HT-29 (cell line): Measurements from ENCODE around the gene FOXK2. TPM values are rescaled to one million over a fixed set of nuclear protein-coding genes. Genes with fewer than 3 reads are reported as not detected.

Source experiments
- DNase-seq: peaks from one replicate; pipeline ENCODE4 v3.0.0-alpha.2; 2015; ENCODE audit warnings: low spot score
- total RNA-seq: library from RNA; depleted of rRNA; stranded (reverse); fragments of >200 nt; shearing (Covaris generic); gene quantifications from 2 replicates; pipeline ENCODE4 v1.2.3, GENCODE V29; 2014

FOXK2 gene
- total RNA-seq, 1 experiment from 2014 or later: 58.1 TPM

DNA sequence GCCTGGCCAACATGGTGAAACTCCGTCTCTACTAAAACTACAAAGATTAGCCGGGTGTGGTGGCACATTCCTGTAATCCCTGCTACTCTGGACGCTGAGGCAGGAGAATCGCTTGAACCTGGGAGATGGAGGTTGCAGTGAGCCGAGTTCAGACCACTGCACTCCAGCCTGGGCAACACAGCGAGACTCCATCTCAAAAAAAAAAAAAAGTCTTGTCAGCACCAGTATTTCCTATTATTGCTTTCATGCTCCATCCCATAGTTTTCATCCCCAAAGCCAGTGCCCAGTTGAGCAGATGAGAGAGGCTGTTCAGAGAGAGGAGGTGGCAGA lies 70.3 kb downstream of the FOXK2 start:
- no peak for DNase-seq

GRCh38 chr17:82590216-82590615 lies 70.7 kb downstream of the FOXK2 start:
- DNase-seq: no peak

- no peak for DNase-seq
Measured at GRCh38 chr17:82590881-82591539, 71.5 kb downstream of the FOXK2 start.

GRCh38 chr17:82592289-82592766 lies 72.8 kb downstream of the FOXK2 start:
- peak; percentile 54 for DNase-seq

DNA sequence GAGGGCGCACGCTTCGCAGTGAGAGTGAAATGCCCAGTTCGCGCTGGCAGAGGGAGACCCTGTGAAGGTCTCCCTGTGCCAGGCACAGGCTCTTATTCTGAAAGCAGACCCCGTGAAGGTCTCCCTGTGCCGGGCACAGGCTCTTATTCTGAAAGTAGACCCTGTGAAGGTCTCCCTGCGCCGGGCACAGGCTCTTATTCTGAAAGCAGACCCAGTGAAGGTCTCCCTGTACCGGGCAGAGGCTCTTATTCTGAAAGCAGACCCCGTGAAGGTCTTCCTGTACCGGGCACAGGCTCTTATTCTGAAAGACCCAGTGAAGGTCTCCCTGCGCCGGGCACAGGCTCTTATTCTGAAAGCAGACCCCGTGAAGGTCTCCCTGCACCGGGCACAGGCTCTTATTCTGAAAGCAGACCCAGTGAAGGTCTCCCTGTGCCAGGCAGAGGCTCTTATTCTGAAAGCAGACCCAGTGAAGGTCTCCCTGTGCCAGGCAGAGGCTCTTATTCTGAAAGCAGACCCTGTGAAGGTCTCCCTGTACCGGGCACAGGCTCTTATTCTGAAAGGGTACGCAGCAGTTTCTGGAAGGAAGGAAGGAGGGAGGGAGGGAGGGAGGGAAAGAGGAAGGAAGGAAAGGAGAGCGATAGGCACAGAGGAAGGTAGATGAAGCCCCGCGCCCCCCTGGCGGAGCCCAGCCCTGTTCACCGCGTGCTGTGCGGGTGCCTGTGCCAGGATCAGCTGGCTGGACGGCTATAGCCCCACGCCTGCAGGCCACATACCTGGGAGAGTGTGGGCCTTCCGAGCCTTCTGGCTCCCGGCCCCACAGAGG lies 73.4 kb downstream of the FOXK2 start:
- DNase-seq: peak; percentile 72

DNA sequence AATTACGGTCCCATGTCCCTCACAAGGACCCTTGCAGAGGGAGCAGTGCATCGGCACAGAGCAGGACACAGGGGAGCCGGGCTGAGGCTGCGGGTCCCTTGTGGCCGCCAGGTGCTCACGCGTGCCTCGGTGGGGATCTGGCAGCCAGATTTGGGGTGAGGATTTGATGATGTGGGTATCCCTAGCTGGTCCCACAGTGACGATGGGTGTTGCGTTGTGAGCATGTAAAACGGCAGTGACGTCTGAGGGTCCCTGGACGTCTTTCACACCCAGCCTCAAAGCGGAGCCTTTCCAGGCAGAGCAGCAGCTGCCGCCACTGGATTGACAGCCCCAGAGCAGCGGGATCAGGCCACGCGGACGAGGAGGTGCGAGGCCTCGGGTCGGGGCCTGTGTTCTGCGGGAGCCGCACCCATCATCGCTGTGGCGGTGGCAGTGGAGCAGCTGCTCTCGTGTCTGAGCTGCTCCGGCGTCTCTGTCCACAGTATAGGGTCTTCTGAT lies 74.1 kb downstream of the FOXK2 start:
- no peak for DNase-seq

- no peak for DNase-seq
Measured at GRCh38 chr17:82594571-82594970, 75.0 kb downstream of the FOXK2 start.

- peak; percentile 17 for DNase-seq
Measured at GRCh38 chr17:82595893-82596292, 76.4 kb downstream of the FOXK2 start.

GRCh38 chr17:82596296-82596695 lies 76.8 kb downstream of the FOXK2 start:
- DNase-seq: no peak

DNA sequence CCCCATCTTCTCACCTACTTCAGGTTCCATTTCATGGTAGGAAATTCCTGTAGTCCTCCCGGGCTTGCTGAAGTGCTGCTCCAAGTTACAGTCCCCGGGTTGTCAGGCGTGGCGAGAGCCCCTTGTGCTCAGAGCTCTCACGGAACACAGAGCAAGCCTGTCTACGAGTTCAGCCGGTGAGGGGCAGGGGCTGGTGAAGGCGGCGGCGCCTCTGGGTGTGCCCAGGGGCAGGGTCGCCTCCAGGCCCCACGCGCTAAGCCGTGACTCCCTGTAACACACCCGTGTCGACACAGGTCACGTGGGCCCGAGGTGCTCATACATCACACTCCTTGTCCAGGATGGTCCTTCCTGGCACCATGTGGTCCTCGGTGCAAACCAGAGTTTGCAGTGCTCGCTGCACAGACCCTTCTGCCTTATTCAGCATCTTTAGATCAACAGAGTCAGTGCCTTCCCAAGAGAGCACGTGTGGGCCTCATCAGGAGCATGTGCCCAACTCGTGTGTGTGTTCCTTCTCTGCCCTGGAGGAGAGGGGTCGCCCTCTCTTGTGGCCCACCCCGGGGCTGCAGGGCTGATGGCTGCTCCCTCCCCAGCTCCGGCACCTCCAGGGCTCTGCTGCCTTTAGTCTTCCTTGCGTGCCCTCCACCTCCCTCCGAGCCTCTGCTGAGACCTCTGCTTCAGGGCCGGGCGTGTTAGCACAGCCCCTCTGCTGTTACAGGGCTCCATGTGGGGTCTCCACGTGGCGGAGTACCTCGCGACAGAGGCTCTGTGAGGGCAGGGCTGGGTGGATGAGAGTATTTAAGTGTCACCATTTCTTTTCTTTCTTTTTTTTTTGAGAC lies 77.5 kb downstream of the FOXK2 start:
- DNase-seq: no peak

DNA sequence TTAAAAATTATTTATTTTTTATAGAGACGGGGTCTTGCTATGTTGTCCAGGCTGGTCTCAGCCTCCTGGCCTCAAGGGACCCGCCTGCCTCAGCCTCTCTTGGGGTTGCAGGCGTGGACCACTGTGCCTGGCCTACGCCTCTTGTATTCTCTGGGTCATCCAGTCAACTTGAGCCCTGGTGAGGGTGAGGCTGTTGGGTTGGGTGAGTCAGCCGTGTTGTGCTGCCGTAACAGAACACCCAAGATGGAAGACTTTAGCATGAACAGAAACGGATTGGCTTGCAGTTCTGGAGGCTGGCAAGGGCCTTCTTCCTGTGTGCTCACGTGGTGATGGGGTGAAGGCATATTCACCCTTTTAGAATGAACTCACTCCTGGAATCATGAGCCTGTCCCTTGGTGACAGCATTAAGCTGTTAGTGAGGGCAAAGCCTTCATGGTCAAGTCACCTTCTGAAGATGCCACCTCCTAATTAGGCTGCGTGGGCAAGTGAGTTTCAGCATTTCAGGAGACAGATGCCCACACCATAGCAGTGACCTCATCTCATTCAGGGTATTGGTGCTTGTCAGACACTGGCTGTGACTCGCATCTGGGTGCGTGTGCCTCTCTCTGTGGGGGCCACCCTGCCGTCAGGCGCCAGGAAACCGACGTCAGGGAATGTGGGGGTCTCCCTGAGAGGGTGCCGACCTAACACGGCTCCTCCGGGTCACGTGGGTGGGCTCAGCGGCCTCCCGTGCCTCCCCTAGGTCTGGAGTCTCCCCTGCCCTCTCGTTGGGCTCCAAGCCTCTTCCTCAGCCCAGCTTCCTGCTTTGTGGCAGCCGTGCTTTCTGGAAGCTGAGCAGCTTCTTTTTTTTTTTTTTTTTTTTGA lies 79.0 kb downstream of the FOXK2 start:
- no peak for DNase-seq

- DNase-seq: no peak
Measured at GRCh38 chr17:82599674-82600661, 80.4 kb downstream of the FOXK2 start.

- no peak for DNase-seq
Measured at GRCh38 chr17:82600731-82601446, 81.4 kb downstream of the FOXK2 start.

GRCh38 chr17:82601447-82602000 lies 82.0 kb downstream of the FOXK2 start:
- DNase-seq: no peak

GRCh38 chr17:82602487-82602886 lies 83.0 kb downstream of the FOXK2 start:
- DNase-seq: no peak

GRCh38 chr17:82602986-82603710 lies 83.6 kb downstream of the FOXK2 start:
- no peak for DNase-seq

DNA sequence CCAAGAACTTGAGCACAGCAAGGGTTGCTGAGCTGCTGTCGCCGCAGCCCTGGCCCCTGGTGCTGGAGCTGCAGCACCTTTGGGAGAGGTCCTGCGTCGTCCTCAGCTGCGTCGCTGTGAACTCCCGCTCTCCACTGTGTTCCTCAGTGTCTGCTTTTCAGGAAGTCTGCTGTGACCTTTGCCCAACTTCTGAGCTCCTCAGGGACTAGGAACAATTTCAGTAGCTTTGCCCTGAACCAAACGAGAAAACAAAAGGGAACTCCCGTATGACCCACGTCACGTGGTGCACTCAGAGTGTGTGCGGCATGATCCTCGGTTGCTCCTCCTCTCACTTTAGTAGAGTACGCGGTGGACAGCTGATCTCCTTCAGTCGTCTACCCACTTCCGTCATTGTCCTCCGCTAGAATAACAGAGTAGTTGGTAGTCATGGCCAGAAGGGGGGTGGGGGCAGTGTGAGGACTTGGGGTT lies 84.5 kb downstream of the FOXK2 start:
- DNase-seq: no peak

GRCh38 chr17:82604532-82604931 lies 85.0 kb downstream of the FOXK2 start:
- DNase-seq: no peak
